Skeletal muscle tissue (tissue), 5 donors: ENCODE results near the gene PANX3. TPM values are rescaled to one million over a fixed set of nuclear protein-coding genes. Genes with fewer than 3 reads are reported as not detected.

ENCODE experiments used
- H3K27ac ChIP-seq: one replicate; pipeline ENCODE4 v1.7.0; 2013; ENCODE audit warnings: mild to moderate bottlenecking, low read depth, low read length, inconsistent platforms
- H3K27me3 ChIP-seq, 3 donors: one replicate each; pipeline ENCODE4 v1.7.0; 2013; ENCODE audit warnings: low read length in 3 of 3; ENCODE audit not compliant: control insufficient read depth in 3 of 3, insufficient read depth in 3 of 3
- H3K36me3 ChIP-seq, 3 donors: one replicate each; pipeline ENCODE4 v1.7.0; 2013; ENCODE audit warnings: low read length in 3 of 3; ENCODE audit not compliant: control insufficient read depth in 3 of 3, insufficient read depth in 3 of 3
- H3K4me1 ChIP-seq, 3 donors: one replicate each; pipeline ENCODE4 v1.7.0; 2013; ENCODE audit warnings: low read length in 3 of 3, mild to moderate bottlenecking in 3 of 3; ENCODE audit not compliant: control insufficient read depth in 3 of 3, insufficient read depth in 3 of 3
- H3K4me3 ChIP-seq, 3 donors: one replicate each; pipeline ENCODE4 v1.7.0; 2013; ENCODE audit warnings: low read length in 3 of 3
- H3K9ac ChIP-seq, 3 donors: one replicate each; pipeline ENCODE4 v1.7.0; 2013; ENCODE audit warnings: low read length in 3 of 3, mild to moderate bottlenecking in 3 of 3, moderate library complexity in 2 of 3, low read depth in 1 of 3
- H3K9me3 ChIP-seq, 3 donors: one replicate each; pipeline ENCODE4 v1.7.0; 2013; ENCODE audit warnings: low read length in 3 of 3; ENCODE audit not compliant: control insufficient read depth in 3 of 3
- small RNA-seq: library from RNA; depleted of rRNA; stranded (forward); fragments of <200 nt; gene quantifications from one replicate; pipeline ENCODE3, GENCODE V24; 2014
- total RNA-seq: library from RNA; depleted of rRNA; stranded (reverse); fragments of >200 nt; gene quantifications from one replicate; pipeline ENCODE4 v1.2.3, GENCODE V29; 2014
- donor health status: Osteomylitis.

The PANX3 gene
- total RNA-seq, 1 donor from 2014 or later, result not detected

DNA sequence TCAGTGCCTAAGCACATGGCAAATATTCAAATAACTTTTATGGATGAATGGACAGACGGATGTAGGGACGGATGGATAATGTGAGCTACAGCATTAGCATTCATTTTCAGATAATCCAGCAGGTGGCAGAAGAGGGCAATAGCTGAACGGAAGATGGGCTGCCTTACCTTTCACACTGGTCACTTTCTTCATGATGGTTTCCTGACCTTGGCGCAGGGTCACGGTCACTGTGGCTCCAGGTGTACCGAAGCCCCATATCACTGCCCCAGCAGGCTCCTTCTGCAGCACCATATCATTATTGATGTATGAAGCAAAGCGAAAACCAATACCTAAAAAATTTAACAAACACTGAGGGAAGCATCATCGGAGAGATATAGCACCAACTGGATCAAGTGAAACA, 58.0 kb downstream of the PANX3 start:
- Histone ChIP-seq H3K9me3 (no peaks in the 10 kb centered on the region), H3K36me3 (peaks cover 6 to 13% (median 11%) of the 10 kb centered on the region in 3 donors), H3K27me3 (no peaks in the 10 kb centered on the region), H3K9ac (no peak overlapping the region), H3K27ac (no peak overlapping the region), H3K4me3 (no peak overlapping the region), H3K4me1 (peaks cover 7 to 15% (median 8%) of the 10 kb centered on the region in 3 donors)

Small RNAs within 50 kb of the gene (small RNA-seq; reads per million reads assigned to genes)
- gene RNA5SP352, result not detected

Other genes with a start within 250 kb of the PANX3 start
- not detected for gene OR8B2, start 226.9 kb upstream of the PANX3 start, total RNA-seq
- not detected for gene OR8B3, start 212.4 kb upstream of the PANX3 start, total RNA-seq
- gene OR8B4, start 186.6 kb upstream of the PANX3 start, total RNA-seq, result not detected
- gene OR8B8, start 165.7 kb upstream of the PANX3 start, total RNA-seq, result not detected
- gene OR8B12, start 67.8 kb upstream of the PANX3 start, total RNA-seq, result not detected
- not detected for gene OR8A1, start 41.4 kb upstream of the PANX3 start, total RNA-seq
- gene TBRG1, start 11.4 kb downstream of the PANX3 start, total RNA-seq, result 7.3 TPM
- 2.1 TPM for gene SIAE, start 62.3 kb downstream of the PANX3 start, total RNA-seq
- gene SPA17, start 62.5 kb downstream of the PANX3 start, total RNA-seq, result 2.1 TPM
- not detected for gene NRGN, start 128.5 kb downstream of the PANX3 start, total RNA-seq
- not detected for gene VSIG2, start 140.8 kb downstream of the PANX3 start, total RNA-seq
- gene ESAM, start 150.9 kb downstream of the PANX3 start, total RNA-seq, result 9.4 TPM
- 9.4 TPM for gene MSANTD2, start 189.0 kb downstream of the PANX3 start, total RNA-seq